ENCODE data around the gene ZSWIM8.

ZSWIM8 gene

DNA sequence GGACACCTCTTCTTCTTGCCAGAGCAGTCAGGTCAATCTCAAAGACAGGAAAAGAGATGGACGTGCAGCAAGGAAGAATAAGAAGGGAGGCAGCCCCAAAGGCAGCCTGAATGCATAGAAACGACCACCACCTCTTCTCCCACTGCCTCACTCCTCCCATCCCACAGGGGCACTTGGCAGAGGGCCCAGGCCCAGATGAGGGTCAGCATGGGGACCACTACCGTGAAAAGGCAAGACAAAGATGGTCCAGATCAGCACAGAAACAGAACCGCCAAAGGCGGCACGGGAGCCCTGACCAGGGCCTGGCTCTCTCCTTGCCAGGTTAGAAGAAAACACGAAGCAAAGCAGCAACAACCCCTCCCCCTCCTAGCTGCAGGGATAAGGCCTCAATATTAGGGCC is 27.9 kb downstream of the ZSWIM8 start:
- peaks cover 42% of the 10 kb centered on the region for H3K36me3 ChIP-seq (ENCODE audit: control insufficient read depth, insufficient read depth, low read length)
- H3K27me3 ChIP-seq (replicated peaks; ENCODE audit: control insufficient read depth, insufficient read depth, low read length, poor library complexity, severe bottlenecking), result no peaks in the 10 kb centered on the region
- H3K9me3 ChIP-seq (ENCODE audit: control insufficient read depth, low read length), result no peaks in the 10 kb centered on the region
- H3K4me1 ChIP-seq (ENCODE audit: control insufficient read depth, insufficient read depth, low read length, poor library complexity, severe bottlenecking), result peaks cover 13% of the 10 kb centered on the region
- H3K27ac ChIP-seq (ENCODE audit: insufficient read depth, low read length, poor library complexity, severe bottlenecking), result no peak overlapping the region
- H3K4me3 ChIP-seq (ENCODE audit: insufficient read depth, low read depth, low read length, poor library complexity, severe bottlenecking), result no peak overlapping the region
- no peak for DNase-seq

DNA sequence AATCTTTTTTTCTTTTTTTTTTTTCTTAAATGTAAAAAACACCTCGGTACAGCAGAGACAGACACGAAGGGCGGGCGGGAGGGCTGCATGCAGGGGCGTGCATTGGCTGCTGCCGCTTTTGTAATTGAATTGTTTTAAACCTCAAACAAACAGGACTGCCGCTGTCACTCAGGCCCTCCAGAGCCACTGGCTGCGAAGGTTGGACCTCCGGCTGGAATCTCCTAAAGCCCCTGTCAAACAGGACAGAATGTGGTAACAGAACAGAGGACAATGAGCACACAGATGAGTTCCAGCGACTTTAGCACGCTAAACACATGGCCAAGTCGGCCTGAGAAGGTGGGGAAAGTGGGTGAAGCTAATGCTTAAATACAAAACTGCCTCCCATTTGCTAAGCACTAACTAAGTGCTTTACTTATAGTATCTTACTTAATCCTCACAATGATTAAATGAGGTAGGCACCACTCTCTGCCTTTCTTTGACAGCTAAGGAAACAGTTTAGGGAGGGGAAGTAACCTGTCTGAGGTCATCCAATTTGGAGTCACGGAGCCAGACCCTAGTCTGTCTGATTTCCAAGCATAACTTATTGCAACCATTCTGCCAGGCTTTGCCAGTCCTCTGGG is 29.0 kb downstream of the ZSWIM8 start:
- no peak overlapping the region for H3K27ac ChIP-seq (ENCODE audit: insufficient read depth, low read length, poor library complexity, severe bottlenecking)
- no peaks in the 10 kb centered on the region for H3K27me3 ChIP-seq (replicated peaks; ENCODE audit: control insufficient read depth, insufficient read depth, low read length, poor library complexity, severe bottlenecking)
- H3K4me3 ChIP-seq (ENCODE audit: insufficient read depth, low read depth, low read length, poor library complexity, severe bottlenecking), result no peak overlapping the region
- DNase-seq, result no peak
- peaks cover 50% of the 10 kb centered on the region for H3K36me3 ChIP-seq (ENCODE audit: control insufficient read depth, insufficient read depth, low read length)
- H3K9me3 ChIP-seq (ENCODE audit: control insufficient read depth, low read length), result no peaks in the 10 kb centered on the region
- peaks cover 13% of the 10 kb centered on the region for H3K4me1 ChIP-seq (ENCODE audit: control insufficient read depth, insufficient read depth, low read length, poor library complexity, severe bottlenecking)

DNA sequence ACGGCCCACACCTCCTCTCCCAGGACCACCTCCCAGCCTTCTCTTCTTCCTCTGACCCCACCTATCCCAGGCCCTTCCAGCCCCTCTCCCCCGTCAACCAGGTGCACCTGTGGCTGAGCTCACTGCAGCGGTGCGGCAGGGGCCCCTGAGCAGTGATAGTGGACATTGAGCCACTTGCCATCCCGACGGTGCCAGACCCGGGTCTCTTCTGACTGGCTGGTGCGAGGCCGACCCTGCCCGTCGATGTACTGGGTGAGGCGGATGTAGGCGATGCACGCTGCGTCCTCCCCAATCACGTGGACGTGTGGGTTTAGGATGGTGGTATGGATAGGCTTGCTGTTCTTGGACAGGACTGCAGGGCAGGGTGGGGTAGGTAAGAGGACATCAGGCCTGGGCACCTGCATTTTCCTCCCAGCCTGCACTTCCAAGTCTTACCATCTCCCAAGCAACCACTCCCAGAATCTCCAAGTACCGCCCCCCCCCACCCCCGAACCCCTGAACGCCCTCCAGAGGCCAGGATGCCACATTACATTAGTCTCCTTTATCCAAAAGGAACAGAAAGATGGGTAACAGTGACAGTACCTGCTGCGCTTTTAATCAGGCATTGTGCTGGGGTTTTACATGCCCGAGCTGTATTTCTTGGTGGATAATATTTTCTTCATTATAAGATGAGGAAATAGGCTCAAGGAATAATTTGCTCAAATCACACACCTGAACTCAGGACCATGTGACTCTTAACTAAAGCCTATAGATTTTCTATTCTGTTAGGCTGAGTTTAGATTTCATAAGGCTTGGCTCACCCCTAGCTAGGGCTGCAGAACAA is 29.7 kb downstream of the ZSWIM8 start:
- H3K36me3 ChIP-seq (ENCODE audit: control insufficient read depth, insufficient read depth, low read length), result peaks cover 57% of the 10 kb centered on the region
- no peaks in the 10 kb centered on the region for H3K9me3 ChIP-seq (ENCODE audit: control insufficient read depth, low read length)
- no peaks in the 10 kb centered on the region for H3K27me3 ChIP-seq (replicated peaks; ENCODE audit: control insufficient read depth, insufficient read depth, low read length, poor library complexity, severe bottlenecking)
- H3K27ac ChIP-seq (ENCODE audit: insufficient read depth, low read length, poor library complexity, severe bottlenecking), result no peak overlapping the region
- DNase-seq, result no peak
- H3K4me3 ChIP-seq (ENCODE audit: insufficient read depth, low read depth, low read length, poor library complexity, severe bottlenecking), result no peak overlapping the region
- peaks cover 6% of the 10 kb centered on the region for H3K4me1 ChIP-seq (ENCODE audit: control insufficient read depth, insufficient read depth, low read length, poor library complexity, severe bottlenecking)

DNA sequence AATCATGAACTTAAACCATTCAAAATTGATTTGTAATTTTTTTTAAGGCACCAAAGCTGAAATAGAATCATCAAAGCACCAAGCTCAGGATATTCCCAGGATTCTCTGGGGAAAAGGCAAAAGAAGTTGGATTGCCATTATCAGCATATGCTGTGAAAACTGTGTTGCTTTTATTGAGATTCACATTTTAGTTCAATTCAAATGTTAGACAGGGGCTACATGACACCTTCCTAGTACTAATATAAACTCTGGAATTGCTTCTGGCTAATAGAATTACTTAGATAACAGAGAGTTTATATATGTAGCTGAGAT is 30.3 kb downstream of the ZSWIM8 start:
- H3K27me3 ChIP-seq (replicated peaks; ENCODE audit: control insufficient read depth, insufficient read depth, low read length, poor library complexity, severe bottlenecking), result no peaks in the 10 kb centered on the region
- peaks cover 57% of the 10 kb centered on the region for H3K36me3 ChIP-seq (ENCODE audit: control insufficient read depth, insufficient read depth, low read length)
- no peak overlapping the region for H3K27ac ChIP-seq (ENCODE audit: insufficient read depth, low read length, poor library complexity, severe bottlenecking)
- H3K4me3 ChIP-seq (ENCODE audit: insufficient read depth, low read depth, low read length, poor library complexity, severe bottlenecking), result no peak overlapping the region
- DNase-seq, result no peak
- H3K4me1 ChIP-seq (ENCODE audit: control insufficient read depth, insufficient read depth, low read length, poor library complexity, severe bottlenecking), result peaks cover under 1% of the 10 kb centered on the region
- no peaks in the 10 kb centered on the region for H3K9me3 ChIP-seq (ENCODE audit: control insufficient read depth, low read length)

GRCh38 chr10:73816917-73817729 is 31.7 kb downstream of the ZSWIM8 start:
- Histone ChIP-seq H3K4me3 (ENCODE audit: insufficient read depth, low read depth, low read length, poor library complexity, severe bottlenecking) (no peak overlapping the region), H3K27ac (ENCODE audit: insufficient read depth, low read length, poor library complexity, severe bottlenecking) (no peak overlapping the region), H3K27me3 (replicated peaks; ENCODE audit: control insufficient read depth, insufficient read depth, low read length, poor library complexity, severe bottlenecking) (no peaks in the 10 kb centered on the region), H3K4me1 (ENCODE audit: control insufficient read depth, insufficient read depth, low read length, poor library complexity, severe bottlenecking) (no peaks in the 10 kb centered on the region), H3K9me3 (ENCODE audit: control insufficient read depth, low read length) (no peaks in the 10 kb centered on the region), H3K36me3 (ENCODE audit: control insufficient read depth, insufficient read depth, low read length) (peaks cover 70% of the 10 kb centered on the region)
- no peak for DNase-seq

DNA sequence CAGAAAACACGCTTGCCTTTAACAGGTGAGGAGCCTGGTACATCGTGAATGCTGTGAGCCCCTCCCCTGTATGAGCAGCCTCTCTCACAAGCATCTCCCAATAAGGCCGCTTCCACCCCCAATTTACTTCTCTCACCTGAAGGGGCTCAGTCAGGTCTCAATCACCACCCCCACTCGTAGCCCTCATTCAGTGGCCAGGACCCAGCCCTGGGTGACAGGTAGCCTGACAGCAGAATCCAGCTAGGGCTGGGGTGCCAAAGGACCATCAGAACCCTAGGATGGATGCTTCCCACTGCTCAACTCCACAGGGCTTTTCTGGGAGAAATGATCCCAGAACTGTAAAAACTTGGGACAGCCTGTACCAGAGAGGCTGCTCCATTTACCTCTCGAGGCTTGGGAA is 32.4 kb downstream of the ZSWIM8 start:
- H3K36me3 ChIP-seq (ENCODE audit: control insufficient read depth, insufficient read depth, low read length), result peaks cover 67% of the 10 kb centered on the region
- H3K4me1 ChIP-seq (ENCODE audit: control insufficient read depth, insufficient read depth, low read length, poor library complexity, severe bottlenecking), result no peaks in the 10 kb centered on the region
- no peaks in the 10 kb centered on the region for H3K9me3 ChIP-seq (ENCODE audit: control insufficient read depth, low read length)
- no peak overlapping the region for H3K4me3 ChIP-seq (ENCODE audit: insufficient read depth, low read depth, low read length, poor library complexity, severe bottlenecking)
- H3K27me3 ChIP-seq (replicated peaks; ENCODE audit: control insufficient read depth, insufficient read depth, low read length, poor library complexity, severe bottlenecking), result no peaks in the 10 kb centered on the region
- no peak for DNase-seq
- H3K27ac ChIP-seq (ENCODE audit: insufficient read depth, low read length, poor library complexity, severe bottlenecking), result no peak overlapping the region

- Histone ChIP-seq H3K27ac (ENCODE audit: insufficient read depth, low read length, poor library complexity, severe bottlenecking) (no peak overlapping the region), H3K9me3 (ENCODE audit: control insufficient read depth, low read length) (no peaks in the 10 kb centered on the region), H3K4me3 (ENCODE audit: insufficient read depth, low read depth, low read length, poor library complexity, severe bottlenecking) (no peak overlapping the region), H3K27me3 (replicated peaks; ENCODE audit: control insufficient read depth, insufficient read depth, low read length, poor library complexity, severe bottlenecking) (no peaks in the 10 kb centered on the region), H3K36me3 (ENCODE audit: control insufficient read depth, insufficient read depth, low read length) (peaks cover 62% of the 10 kb centered on the region), H3K4me1 (ENCODE audit: control insufficient read depth, insufficient read depth, low read length, poor library complexity, severe bottlenecking) (no peaks in the 10 kb centered on the region)
- DNase-seq, result no peak
Observed at GRCh38 chr10:73818402-73818801, 33.0 kb downstream of the ZSWIM8 start.

DNA sequence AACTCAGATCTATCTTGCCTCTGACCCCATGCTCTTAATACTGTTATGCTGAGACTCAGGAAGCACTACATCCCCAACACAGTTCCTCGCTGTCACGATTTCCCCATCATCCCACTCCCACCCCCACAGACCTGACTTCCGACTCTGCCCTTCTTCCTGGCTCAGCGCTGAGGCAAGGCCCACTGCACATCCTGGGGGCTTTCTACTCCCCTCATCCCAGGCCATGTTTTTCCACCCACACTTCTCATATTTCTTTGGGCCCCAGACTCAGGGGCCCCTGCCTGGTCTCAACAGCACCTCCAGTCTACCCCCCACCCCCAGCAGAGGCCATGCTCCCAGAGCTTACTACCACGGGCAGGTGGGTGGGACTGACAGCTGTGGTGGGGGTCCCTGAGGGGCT is 33.7 kb downstream of the ZSWIM8 start:
- Histone ChIP-seq H3K27me3 (replicated peaks; ENCODE audit: control insufficient read depth, insufficient read depth, low read length, poor library complexity, severe bottlenecking) (no peaks in the 10 kb centered on the region), H3K4me3 (ENCODE audit: insufficient read depth, low read depth, low read length, poor library complexity, severe bottlenecking) (no peak overlapping the region), H3K27ac (ENCODE audit: insufficient read depth, low read length, poor library complexity, severe bottlenecking) (no peak overlapping the region), H3K4me1 (ENCODE audit: control insufficient read depth, insufficient read depth, low read length, poor library complexity, severe bottlenecking) (no peaks in the 10 kb centered on the region), H3K36me3 (ENCODE audit: control insufficient read depth, insufficient read depth, low read length) (peaks cover 68% of the 10 kb centered on the region), H3K9me3 (ENCODE audit: control insufficient read depth, low read length) (no peaks in the 10 kb centered on the region)
- no peak for DNase-seq

DNA sequence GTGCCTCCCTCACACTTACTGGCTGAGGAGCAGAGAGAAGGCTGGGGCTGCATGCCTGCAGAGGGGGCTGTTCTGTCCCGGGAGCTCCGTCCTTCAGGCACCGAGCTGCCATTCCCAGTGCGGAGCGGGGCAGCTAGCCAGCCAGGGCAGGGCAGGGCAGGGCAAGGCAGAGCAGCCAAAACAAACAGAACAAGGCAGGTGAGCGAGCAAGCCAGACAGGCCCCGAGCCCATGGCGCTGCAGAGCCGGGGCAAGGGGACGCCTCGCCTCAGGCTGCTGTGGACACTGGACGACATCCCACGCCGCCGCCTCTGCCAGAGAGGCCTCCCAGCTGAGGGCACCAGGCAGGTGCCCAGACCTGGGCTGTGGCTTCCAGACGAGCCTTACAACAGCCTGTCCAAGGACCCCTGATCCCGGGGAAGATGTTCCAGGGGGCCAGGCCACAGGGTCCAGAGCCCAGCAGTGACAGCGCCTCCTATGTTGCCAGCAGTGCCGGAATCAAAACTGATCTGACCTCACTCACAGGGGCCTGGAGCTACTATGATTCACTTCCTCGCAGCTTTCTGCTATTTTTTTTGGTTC is 34.2 kb downstream of the ZSWIM8 start:
- H3K27ac ChIP-seq (ENCODE audit: insufficient read depth, low read length, poor library complexity, severe bottlenecking), result no peak overlapping the region
- H3K36me3 ChIP-seq (ENCODE audit: control insufficient read depth, insufficient read depth, low read length), result peaks cover 68% of the 10 kb centered on the region
- no peaks in the 10 kb centered on the region for H3K9me3 ChIP-seq (ENCODE audit: control insufficient read depth, low read length)
- H3K4me3 ChIP-seq (ENCODE audit: insufficient read depth, low read depth, low read length, poor library complexity, severe bottlenecking), result no peak overlapping the region
- DNase-seq, result no peak
- H3K27me3 ChIP-seq (replicated peaks; ENCODE audit: control insufficient read depth, insufficient read depth, low read length, poor library complexity, severe bottlenecking), result no peaks in the 10 kb centered on the region
- no peaks in the 10 kb centered on the region for H3K4me1 ChIP-seq (ENCODE audit: control insufficient read depth, insufficient read depth, low read length, poor library complexity, severe bottlenecking)

DNA sequence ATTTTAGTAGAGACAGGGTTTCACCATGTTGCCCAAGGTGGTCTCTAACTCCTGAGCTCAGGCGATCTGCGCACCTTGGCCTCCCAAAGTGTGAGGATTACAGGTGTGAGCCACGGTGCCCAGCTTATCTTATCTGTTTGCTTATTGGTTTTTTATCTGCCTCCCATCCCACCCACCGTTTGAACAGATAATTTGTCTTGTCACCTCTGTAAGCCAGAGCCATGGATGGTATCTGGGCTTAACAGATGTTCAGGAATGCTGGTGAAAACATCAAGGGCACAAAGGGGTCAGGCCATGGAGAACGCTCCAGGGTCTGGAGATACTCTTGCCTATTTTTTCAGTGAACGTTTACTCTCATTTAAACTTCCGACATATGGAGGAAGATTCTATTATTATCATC is 38.0 kb downstream of the ZSWIM8 start:
- no peaks in the 10 kb centered on the region for H3K27me3 ChIP-seq (replicated peaks; ENCODE audit: control insufficient read depth, insufficient read depth, low read length, poor library complexity, severe bottlenecking)
- H3K9me3 ChIP-seq (ENCODE audit: control insufficient read depth, low read length), result no peaks in the 10 kb centered on the region
- peaks cover 64% of the 10 kb centered on the region for H3K36me3 ChIP-seq (ENCODE audit: control insufficient read depth, insufficient read depth, low read length)
- no peak overlapping the region for H3K4me3 ChIP-seq (ENCODE audit: insufficient read depth, low read depth, low read length, poor library complexity, severe bottlenecking)
- H3K4me1 ChIP-seq (ENCODE audit: control insufficient read depth, insufficient read depth, low read length, poor library complexity, severe bottlenecking), result no peaks in the 10 kb centered on the region
- no peak for DNase-seq
- no peak overlapping the region for H3K27ac ChIP-seq (ENCODE audit: insufficient read depth, low read length, poor library complexity, severe bottlenecking)

All from effector memory CD4-positive, alpha-beta T cell (primary cell).